Lower leg skin (tissue), 4 donors: ENCODE results near the gene CAMKV. TPM values are rescaled to one million over a fixed set of nuclear protein-coding genes. Genes with fewer than 3 reads are reported as not detected.

Experiments
- DNase-seq, 2 donors: peaks; one replicate each; pipeline ENCODE4 v3.0.0-alpha.2; 2019; ENCODE audit warnings: low spot score in 2 of 2
- H3K4me3 ChIP-seq: fragments of 200-600 bp; sonication (generic); 2 replicates; pipeline ENCODE4 v1.5.1; 2017; ENCODE audit warnings: mild to moderate bottlenecking, low read depth; ENCODE audit not compliant: poor library complexity, severe bottlenecking
- CTCF ChIP-seq, 3 donors: fragments of 450-650 bp; IDR thresholded peaks; one replicate each; pipeline ENCODE4 v1.5.1; 2016; ENCODE audit warnings: antibody characterized with exemption in 3 of 3, mild to moderate bottlenecking in 3 of 3, moderate library complexity in 2 of 3
- POLR2A ChIP-seq, 2 donors: fragments of 450-650 bp; IDR thresholded peaks; one replicate each; pipeline ENCODE4 v1.6.1; 2016 to 2017; ENCODE audit warnings: antibody characterized with exemption in 2 of 2, mild to moderate bottlenecking in 1 of 2, moderate library complexity in 1 of 2
- WGBS, 2 donors: methylation state at CpG; one replicate each; pipeline ENCODE4 v1.1.5; 2018; 5-methylcytosine and 5-hydroxymethylcytosine counted together
- intact Hi-C: fragments of 100-400 bp; cut with DNase I; formaldehyde crosslinking; loops from one replicate; pipeline ENCODE4 v1.15.0; 2023; ENCODE audit warnings: low total_unique reads
- total RNA-seq, 4 donors: library from RNA; depleted of rRNA; stranded (reverse); fragments of >200 nt; gene quantifications; one replicate each; pipeline ENCODE4 v1.1.0, GENCODE V29; 2016

The CAMKV gene
- total RNA-seq, 4 donors from 2014 or later, result not detected

- no peak within 1 kb of the TSS for H3K4me3 ChIP-seq
- no peak for TF ChIP-seq CTCF (IDR thresholded peaks at IDR 0.05)
- TF ChIP-seq POLR2A (IDR thresholded peaks at IDR 0.05), result no peak
- DNase-seq, result peak in 1 of 2 donors; percentile 28
- intact Hi-C loops, result no loop called here
- 7 to 14% methylated on average over 8 to 9 of the region's 9 CpGs for WGBS, 2 donors
Observed at GRCh38 chr3:49813497-49814174, 56.1 kb downstream of the CAMKV start, which contains the start of gene UBA7. UBA7 (minus strand) TSS chr3:49813953; CDS start chr3:49813787, 166 bp downstream.

- intact Hi-C loops, result no loop called here
- H3K4me3 ChIP-seq, result no peak overlapping the region
- no peak for TF ChIP-seq CTCF (IDR thresholded peaks at IDR 0.05)
- 29 to 64% methylated on average over 5 to 8 of the region's 9 CpGs for WGBS, 2 donors
- DNase-seq, result no peak
Observed at GRCh38 chr3:49812916-49813496, 56.7 kb downstream of the CAMKV start.

Other genes with a start within 250 kb of the CAMKV start
- 10 to 100 TPM; 73.8 to 92.4 (median 83.1) TPM for gene APEH, start 195.6 kb downstream of the CAMKV start, total RNA-seq
- gene MST1, start 180.4 kb downstream of the CAMKV start, total RNA-seq, result 10 to 100 TPM; 12.9 to 24.7 (median 17.4) TPM
- gene RNF123, start 180.3 kb downstream of the CAMKV start, total RNA-seq, result 10 to 100 TPM; 12.8 to 28.4 (median 26.5) TPM
- 1 to 10 TPM; 1.0 to 3.7 (median 3.1) TPM for gene AMIGO3, start 150.2 kb downstream of the CAMKV start, total RNA-seq
- 10 to 100 TPM; 10.1 to 27.6 (median 18.2) TPM for gene GMPPB, start 146.0 kb downstream of the CAMKV start, total RNA-seq
- gene IP6K1, start 83.4 kb downstream of the CAMKV start, total RNA-seq, result 10 to 100 TPM; 44.1 to 56.5 (median 51.6) TPM
- under 1 TPM in 2 of 4 donors, not detected in 2; 0.36 to 0.84 TPM for gene CDHR4, start 70.0 kb downstream of the CAMKV start, total RNA-seq
- gene INKA1, start 66.6 kb downstream of the CAMKV start, total RNA-seq, result 10 to 100 TPM; 30.4 to 56.1 (median 37.9) TPM
- gene UBA7, start 56.0 kb downstream of the CAMKV start, total RNA-seq, result 10 to 100 TPM; 14.5 to 19.7 (median 18.2) TPM
- 1 to 10 TPM; 1.1 to 4.8 (median 2.9) TPM for gene TRAIP, start 13.3 kb downstream of the CAMKV start, total RNA-seq
- gene MST1R, start 34.0 kb upstream of the CAMKV start, total RNA-seq, result 10 to 100 TPM; 29.7 to 62.5 (median 48.8) TPM
- gene MON1A, start 59.9 kb upstream of the CAMKV start, total RNA-seq, result 10 to 100 TPM in 3 of 4 donors, 1 to 10 TPM in 1; 5.6 to 16.7 (median 11.4) TPM
- 100 to 1,000 TPM in 1 of 4 donors, 10 to 100 TPM in 3; 41.4 to 121 (median 54.7) TPM for gene RBM6, start 70.2 kb upstream of the CAMKV start, total RNA-seq
- 100 to 1,000 TPM; 131 to 244 (median 138) TPM for gene RBM5, start 219.0 kb upstream of the CAMKV start, total RNA-seq